ENCODE data around the gene SEMA6C. TPM values are rescaled to one million over a fixed set of nuclear protein-coding genes. Genes with fewer than 3 reads are reported as not detected.

SEMA6C gene
- total and polyA plus RNA-seq, 2 donors from 2014 or later: 7.6 to 17.4 TPM

DNA sequence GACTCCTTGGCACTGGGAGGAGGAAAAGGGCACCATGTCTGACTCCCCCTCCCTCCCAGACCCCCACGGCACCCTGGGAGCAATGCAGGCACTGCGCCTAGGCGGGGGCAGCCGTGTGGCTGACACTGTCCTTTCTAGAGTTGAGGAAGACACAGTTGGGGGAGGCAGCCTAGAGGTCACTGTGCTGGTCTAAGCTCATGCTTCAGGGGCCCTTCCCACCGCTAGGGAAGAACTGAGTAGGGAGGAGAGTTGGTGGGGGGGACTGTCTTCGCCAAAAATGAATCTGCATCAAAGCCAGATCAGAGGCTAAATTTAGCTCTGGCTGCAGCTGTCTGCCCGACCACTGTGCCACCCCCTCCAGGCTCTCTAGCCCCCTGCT, 3.4 kb downstream of the SEMA6C start:
- intact Hi-C loops (cut with DNase I): no loop called here
- no peak overlapping the region for H3K27ac ChIP-seq (ENCODE audit: low read depth in 2 of 2, low read length in 2 of 2)
- no peaks in the 10 kb centered on the region for H3K27me3 ChIP-seq (ENCODE audit: control insufficient read depth, insufficient read depth, low read length)
- FAIRE-seq (no peak), DNase-seq (no peak)
- peaks cover 0 to 2% (median 0%) of the 10 kb centered on the region in 3 donors for H3K36me3 ChIP-seq (ENCODE audit: control insufficient read depth in 2 of 3, insufficient read depth in 3 of 3, low read length in 3 of 3)
- no peak overlapping the region for H3K9ac ChIP-seq (ENCODE audit: low read length in 3 of 3)
- TF ChIP-seq, protein P1, sequence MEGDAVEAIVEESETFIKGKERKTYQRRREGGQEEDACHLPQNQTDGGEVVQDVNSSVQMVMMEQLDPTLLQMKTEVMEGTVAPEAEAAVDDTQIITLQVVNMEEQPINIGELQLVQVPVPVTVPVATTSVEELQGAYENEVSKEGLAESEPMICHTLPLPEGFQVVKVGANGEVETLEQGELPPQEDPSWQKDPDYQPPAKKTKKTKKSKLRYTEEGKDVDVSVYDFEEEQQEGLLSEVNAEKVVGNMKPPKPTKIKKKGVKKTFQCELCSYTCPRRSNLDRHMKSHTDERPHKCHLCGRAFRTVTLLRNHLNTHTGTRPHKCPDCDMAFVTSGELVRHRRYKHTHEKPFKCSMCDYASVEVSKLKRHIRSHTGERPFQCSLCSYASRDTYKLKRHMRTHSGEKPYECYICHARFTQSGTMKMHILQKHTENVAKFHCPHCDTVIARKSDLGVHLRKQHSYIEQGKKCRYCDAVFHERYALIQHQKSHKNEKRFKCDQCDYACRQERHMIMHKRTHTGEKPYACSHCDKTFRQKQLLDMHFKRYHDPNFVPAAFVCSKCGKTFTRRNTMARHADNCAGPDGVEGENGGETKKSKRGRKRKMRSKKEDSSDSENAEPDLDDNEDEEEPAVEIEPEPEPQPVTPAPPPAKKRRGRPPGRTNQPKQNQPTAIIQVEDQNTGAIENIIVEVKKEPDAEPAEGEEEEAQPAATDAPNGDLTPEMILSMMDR (IDR thresholded peaks at IDR 0.05; ENCODE audit: borderline replicate concordance, extremely low read depth, insufficient read depth): no peak
- no peaks in the 10 kb centered on the region for H3K9me3 ChIP-seq (ENCODE audit: control insufficient read depth in 2 of 3, insufficient read depth in 1 of 3, low read length in 3 of 3)
- no peak overlapping the region for H3K4me3 ChIP-seq (ENCODE audit: low read length in 3 of 3)
- H3K4me1 ChIP-seq (ENCODE audit: control insufficient read depth in 2 of 3, insufficient read depth in 2 of 3, low read depth in 1 of 3, low read length in 3 of 3): peaks cover 0 to 32% (median 16%) of the 10 kb centered on the region in 3 donors

DNA sequence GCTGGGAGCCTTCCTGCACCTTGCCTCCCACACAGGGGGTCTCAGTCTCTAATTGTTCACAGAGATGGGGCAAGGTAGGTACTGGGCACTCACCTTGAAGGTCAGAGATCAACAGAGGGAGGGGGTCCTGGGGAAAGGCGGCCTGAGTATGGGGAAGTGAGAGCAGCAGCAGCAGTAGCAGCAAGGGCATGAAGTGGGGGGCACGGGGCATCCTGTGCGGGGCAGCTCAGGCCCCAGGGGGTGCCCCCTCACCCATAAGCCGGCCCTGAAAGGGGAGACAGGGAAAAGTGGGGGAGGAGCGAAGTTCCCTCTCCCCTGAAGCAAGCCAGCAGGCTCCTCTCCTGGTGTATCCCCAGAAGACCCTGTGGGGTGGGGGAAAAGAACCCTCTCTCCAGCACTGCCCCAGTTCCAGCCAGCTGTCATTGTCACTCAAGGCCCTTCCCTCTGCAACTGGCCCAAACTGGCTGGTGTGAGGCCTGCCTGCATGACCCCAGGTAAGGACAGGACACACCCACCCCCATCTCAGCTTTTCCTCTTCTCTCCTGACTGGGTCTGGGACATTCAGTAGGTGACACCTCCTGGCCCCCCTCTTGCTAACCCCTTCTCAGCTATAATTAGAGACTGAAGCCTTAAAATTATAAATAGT, 3.9 kb downstream of the SEMA6C start:
- peaks cover 0 to 2% (median 0%) of the 10 kb centered on the region in 3 donors for H3K36me3 ChIP-seq (ENCODE audit: control insufficient read depth in 2 of 3, insufficient read depth in 3 of 3, low read length in 3 of 3)
- no peaks in the 10 kb centered on the region for H3K27me3 ChIP-seq (ENCODE audit: control insufficient read depth, insufficient read depth, low read length)
- peaks cover 0 to 30% (median 16%) of the 10 kb centered on the region in 3 donors for H3K4me1 ChIP-seq (ENCODE audit: control insufficient read depth in 2 of 3, insufficient read depth in 2 of 3, low read depth in 1 of 3, low read length in 3 of 3)
- DNase-seq: peak in 1 of 5 donors; percentile 43
- FAIRE-seq: no peak
- no peak overlapping the region for H3K4me3 ChIP-seq (ENCODE audit: low read length in 3 of 3)
- no peak overlapping the region for H3K27ac ChIP-seq (ENCODE audit: low read depth in 2 of 2, low read length in 2 of 2)
- H3K9me3 ChIP-seq (ENCODE audit: control insufficient read depth in 2 of 3, insufficient read depth in 1 of 3, low read length in 3 of 3): no peaks in the 10 kb centered on the region
- intact Hi-C loops (cut with DNase I): no loop called here
- no peak overlapping the region for H3K9ac ChIP-seq (ENCODE audit: low read length in 3 of 3)
- TF ChIP-seq, protein P1 (IDR thresholded peaks at IDR 0.05; ENCODE audit: borderline replicate concordance, extremely low read depth, insufficient read depth): no peak

DNA sequence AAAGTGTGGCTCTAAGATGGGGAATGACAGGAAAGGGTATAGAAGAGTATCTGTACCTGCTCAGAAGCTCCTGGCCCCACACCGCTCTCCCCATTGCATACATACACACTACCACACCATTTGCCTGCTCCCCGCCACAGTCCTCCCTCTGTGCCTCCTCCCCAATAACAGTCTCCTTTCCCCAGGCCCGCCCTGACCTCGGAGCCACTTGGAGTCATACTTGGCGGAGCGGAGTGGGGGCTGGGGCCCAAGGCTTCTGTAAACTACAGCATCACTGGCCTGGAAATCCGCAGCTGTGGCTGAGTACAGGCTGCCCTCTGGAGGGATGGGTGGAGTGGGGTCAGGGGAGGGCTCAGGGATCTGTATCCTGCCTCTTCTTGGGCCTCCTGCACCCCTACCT, 8.6 kb downstream of the SEMA6C start:
- no peak for DNase-seq
- Histone ChIP-seq H3K9ac (ENCODE audit: low read length in 3 of 3) (no peak overlapping the region), H3K9me3 (ENCODE audit: control insufficient read depth in 2 of 3, insufficient read depth in 1 of 3, low read length in 3 of 3) (no peaks in the 10 kb centered on the region), H3K27me3 (ENCODE audit: control insufficient read depth, insufficient read depth, low read length) (no peaks in the 10 kb centered on the region), H3K4me3 (ENCODE audit: low read length in 3 of 3) (no peak overlapping the region), H3K36me3 (ENCODE audit: control insufficient read depth in 2 of 3, insufficient read depth in 3 of 3, low read length in 3 of 3) (peaks cover 0 to 24% (median 4%) of the 10 kb centered on the region in 3 donors), H3K27ac (ENCODE audit: low read depth in 2 of 2, low read length in 2 of 2) (no peak overlapping the region), H3K4me1 (ENCODE audit: control insufficient read depth in 2 of 3, insufficient read depth in 2 of 3, low read depth in 1 of 3, low read length in 3 of 3) (peaks cover 0 to 5% (median 0%) of the 10 kb centered on the region in 3 donors)
- no peak for FAIRE-seq
- intact Hi-C loops (cut with DNase I): no loop called here
- TF ChIP-seq, protein P1 (IDR thresholded peaks at IDR 0.05; ENCODE audit: borderline replicate concordance, extremely low read depth, insufficient read depth): no peak

Data from kidney (tissue), 14 donors.